ENCODE measurements around the gene P2RY8. TPM values are rescaled to one million over a fixed set of nuclear protein-coding genes. Genes with fewer than 3 reads are reported as not detected.
"Not testable (repeated sequence)": the region's sequence is repeated elsewhere in the genome, so short reads cannot be mapped to it uniquely, and the experiment has no call there.

The P2RY8 gene
- total RNA-seq, 1 donor from 2014 or later = not detected

GRCh38 chrX:1577845-1578244 lies 40.9 kb upstream of the P2RY8 start:
- no peaks in the 10 kb centered on the region for H3K27me3 ChIP-seq (ENCODE audit: control insufficient read depth, insufficient read depth, low read length)
- TF ChIP-seq CTCF (IDR thresholded peaks at IDR 0.05; ENCODE audit: insufficient read depth, low read length, severe bottlenecking) = no peak
- FAIRE-seq (no peak), DNase-seq (ENCODE audit: low read depth) (no peak)
- no peak overlapping the region for H3K4me3 ChIP-seq (ENCODE audit: low read depth, low read length)
- H3K36me3 ChIP-seq (ENCODE audit: control insufficient read depth, insufficient read depth, low read length) = no peaks in the 10 kb centered on the region

- no peaks in the 10 kb centered on the region for H3K27me3 ChIP-seq (ENCODE audit: control insufficient read depth, insufficient read depth, low read length)
- TF ChIP-seq CTCF (IDR thresholded peaks at IDR 0.05; ENCODE audit: insufficient read depth, low read length, severe bottlenecking) = no peak
Observed at GRCh38 chrX:1576201-1576992, 39.4 kb upstream of the P2RY8 start.

DNA sequence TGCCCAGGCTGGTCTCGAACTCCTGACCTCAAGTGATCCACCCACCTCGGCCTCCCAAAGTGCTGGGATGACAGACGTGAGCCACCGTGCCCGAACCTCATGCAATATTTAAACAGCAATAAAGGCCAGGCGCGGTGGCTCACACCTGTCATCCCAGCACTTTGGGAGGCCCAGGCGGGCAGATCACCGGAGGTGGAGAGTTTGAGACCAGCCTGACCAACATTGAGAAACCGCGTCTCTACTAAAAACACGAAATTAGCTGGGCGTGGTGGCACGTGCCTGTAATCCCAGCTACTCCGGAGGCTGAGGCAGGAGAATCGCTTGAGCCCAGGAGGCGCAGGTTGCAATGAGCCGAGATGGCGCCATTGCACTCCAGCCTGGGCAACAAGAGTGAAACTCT lies 37.2 kb upstream of the P2RY8 start:
- not testable (repeated sequence) for DNase-seq (ENCODE audit: low read depth); FAIRE-seq; H3K4me3 ChIP-seq (ENCODE audit: low read depth, low read length); H3K27me3 ChIP-seq (ENCODE audit: control insufficient read depth, insufficient read depth, low read length); H3K36me3 ChIP-seq (ENCODE audit: control insufficient read depth, insufficient read depth, low read length)

More at GRCh38 chrX:1576201-1576992, 39.4 kb upstream of the P2RY8 start:
- FAIRE-seq (no peak), DNase-seq (ENCODE audit: low read depth) (no peak)
- no peaks in the 10 kb centered on the region for H3K36me3 ChIP-seq (ENCODE audit: control insufficient read depth, insufficient read depth, low read length)
- H3K4me3 ChIP-seq (ENCODE audit: low read depth, low read length) = no peak overlapping the region

GRCh38 chrX:1564750-1565683 lies 28.0 kb upstream of the P2RY8 start:
- no peak for TF ChIP-seq CTCF (IDR thresholded peaks at IDR 0.05; ENCODE audit: insufficient read depth, low read length, severe bottlenecking)
- DNase-seq (ENCODE audit: low read depth) = no peak
- Histone ChIP-seq H3K36me3 (ENCODE audit: control insufficient read depth, insufficient read depth, low read length) (no peaks in the 10 kb centered on the region), H3K27me3 (ENCODE audit: control insufficient read depth, insufficient read depth, low read length) (no peaks in the 10 kb centered on the region), H3K4me3 (ENCODE audit: low read depth, low read length) (no peak overlapping the region)
- peak; percentile 18 for FAIRE-seq

GRCh38 chrX:1564077-1564476 lies 27.1 kb upstream of the P2RY8 start:
- not testable (repeated sequence) for DNase-seq (ENCODE audit: low read depth); H3K27me3 ChIP-seq (ENCODE audit: control insufficient read depth, insufficient read depth, low read length); H3K36me3 ChIP-seq (ENCODE audit: control insufficient read depth, insufficient read depth, low read length); FAIRE-seq; H3K4me3 ChIP-seq (ENCODE audit: low read depth, low read length)

DNA sequence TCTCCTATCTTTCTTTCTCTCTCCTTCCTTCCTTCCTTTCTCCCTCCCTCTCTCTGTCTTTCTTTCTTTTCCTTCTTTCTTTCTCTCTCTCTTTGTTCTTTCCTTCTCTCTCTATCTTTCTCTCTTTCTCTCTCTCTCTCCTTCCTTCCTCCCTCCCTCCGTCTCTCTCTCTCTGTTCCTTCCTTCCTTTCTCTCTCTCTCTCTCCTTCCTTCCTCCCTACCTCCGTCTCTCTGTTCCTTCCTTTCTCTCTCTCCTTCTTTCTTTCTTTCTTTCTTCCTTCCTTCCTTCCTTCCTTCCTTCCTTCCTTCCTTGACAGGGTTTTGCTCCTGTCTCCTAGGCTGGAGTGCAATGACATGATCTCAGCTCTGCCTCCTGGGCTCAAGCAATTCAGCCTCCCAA lies 24.2 kb upstream of the P2RY8 start:
- DNase-seq (ENCODE audit: low read depth) (no peak), FAIRE-seq (no peak)
- TF ChIP-seq CTCF (IDR thresholded peaks at IDR 0.05; ENCODE audit: insufficient read depth, low read length, severe bottlenecking) = no peak
- no peak overlapping the region for H3K4me3 ChIP-seq (ENCODE audit: low read depth, low read length)
- no peaks in the 10 kb centered on the region for H3K27me3 ChIP-seq (ENCODE audit: control insufficient read depth, insufficient read depth, low read length)
- no peaks in the 10 kb centered on the region for H3K36me3 ChIP-seq (ENCODE audit: control insufficient read depth, insufficient read depth, low read length)
